Sigmoid colon (tissue), 7 donors: ENCODE measurements around the gene RAB11FIP3. TPM values are rescaled to one million over a fixed set of nuclear protein-coding genes. Genes with fewer than 3 reads are reported as not detected.

Experiments
- DNase-seq: peaks from one replicate; pipeline ENCODE4 v3.0.0-alpha.2; 2019
- H3K27ac ChIP-seq, 4 donors: fragments of 200-600 bp; sonication (generic); one replicate each; pipeline ENCODE4 v1.5.1; 2016 to 2019; ENCODE audit warnings: mild to moderate bottlenecking in 1 of 4
- H3K27me3 ChIP-seq, 3 donors: fragments of 200-600 bp; sonication (generic); one replicate each; pipeline ENCODE4 v1.5.1; 2019; ENCODE audit warnings: mild to moderate bottlenecking in 1 of 3
- H3K36me3 ChIP-seq, 4 donors: fragments of 200-600 bp; sonication (generic); one replicate each; pipeline ENCODE4 v1.5.1; 2016 to 2019
- H3K4me1 ChIP-seq, 4 donors: fragments of 200-600 bp; sonication (generic); one replicate each; pipeline ENCODE4 v1.5.1; 2017 to 2019
- H3K4me3 ChIP-seq, 4 donors: fragments of 200-600 bp; sonication (generic); one replicate each; pipeline ENCODE4 v1.5.1; 2017 to 2019; ENCODE audit warnings: mild to moderate bottlenecking in 2 of 4, moderate library complexity in 1 of 4
- H3K9me3 ChIP-seq, 4 donors: fragments of 200-600 bp in 3 of 4; sonication (generic) in 3 of 4; one replicate each; pipeline versions ENCODE4 v1.5.1 to v1.6.1; 2013 to 2019
- CTCF ChIP-seq, 4 experiments: fragments of 450-650 bp in 3 of 4; fragments of 200-600 bp in 1 of 4; IDR thresholded peaks; one replicate each; pipeline ENCODE4 v1.5.1; 2016 to 2019; ENCODE audit warnings: antibody characterized with exemption in 4 of 4, mild to moderate bottlenecking in 3 of 4, moderate library complexity in 2 of 4
- EP300 ChIP-seq, 4 donors: sonication (generic); formaldehyde crosslinking; IDR thresholded peaks; one replicate each; pipeline ENCODE4 v1.6.1; 2017; ENCODE audit warnings: antibody characterized with exemption in 4 of 4
- POLR2A ChIP-seq, 2 donors: fragments of 450-650 bp; IDR thresholded peaks; one replicate each; pipeline ENCODE4 v1.6.1; 2016; ENCODE audit warnings: antibody characterized with exemption in 2 of 2, mild to moderate bottlenecking in 2 of 2, moderate library complexity in 2 of 2
- POLR2AphosphoS5 ChIP-seq, 4 donors: sonication (generic); formaldehyde crosslinking; IDR thresholded peaks; one replicate each; pipeline ENCODE4 v1.6.1; 2017; ENCODE audit warnings: antibody characterized with exemption in 4 of 4
- WGBS, 2 donors: extraction: QIAGEN DNeasy Blood & Tissue Kit; methylation state at CpG; one replicate each; pipeline ENCODE4 v1.1.7; 2013; 5-methylcytosine and 5-hydroxymethylcytosine counted together
- intact Hi-C: fragments of 100-400 bp; cut with DNase I; formaldehyde crosslinking; loops from one replicate; pipeline ENCODE4 v1.15.1; 2023
- polyA plus RNA-seq, 3 donors: library from polyadenylated mRNA; stranded (reverse); fragments of 200-250 nt; gene quantifications; one replicate each; pipeline ENCODE4 v1.2.3, GENCODE V29; 2013
- total RNA-seq, 4 donors: library from RNA; depleted of rRNA; stranded (reverse); fragments of >200 nt; gene quantifications; one replicate each; pipeline ENCODE4 v1.1.0, GENCODE V29; 2016
- donor health status: healthy with polysubstance abuse.
- donor health status: Bipolar disorder and iron deficiency.
- donor health status: healthy.

RAB11FIP3 gene
- total and polyA plus RNA-seq, 7 donors = 10.6 to 44.9 (median 21.4) TPM

- TF ChIP-seq EP300 (IDR thresholded peaks at IDR 0.05) (no peak), POLR2AphosphoS5 (IDR thresholded peaks at IDR 0.05) (no peak), CTCF (IDR thresholded peaks at IDR 0.05) (no peak), POLR2A (IDR thresholded peaks at IDR 0.05) (no peak)
- 96 to 97% methylated on average over 12 of the region's 12 CpGs for WGBS, 2 donors
- DNase-seq = no peak
- intact Hi-C loops = no loop called here
- Histone ChIP-seq H3K27me3 (no peaks in the 10 kb centered on the region), H3K4me1 (peaks cover 0 to 24% (median 13%) of the 10 kb centered on the region in 4 donors), H3K36me3 (no peaks in the 10 kb centered on the region), H3K9me3 (no peaks in the 10 kb centered on the region), H3K27ac (no peak overlapping the region), H3K4me3 (no peak overlapping the region)
These were observed 30.0 kb downstream of the RAB11FIP3 start for GRCh38 chr16:455453-455852.

- WGBS, 2 donors = 32 to 61% methylated on average over 11 of the region's 11 CpGs
- Histone ChIP-seq H3K27me3 (no peaks in the 10 kb centered on the region), H3K4me3 (no peak overlapping the region), H3K27ac (peak overlapping the region; percentile 42 to 69 (median 58)), H3K4me1 (peaks cover 0 to 24% (median 13%) of the 10 kb centered on the region in 4 donors), H3K9me3 (no peaks in the 10 kb centered on the region), H3K36me3 (peaks cover 3 to 9% (median 6%) of the 10 kb centered on the region in 4 donors)
- intact Hi-C loops = loop anchor here (2.0 kb wide), 1 partner anchor 30 kb away; no protein-coding TSS in a partner anchor
- peak in 2 of 4 donors; percentile 19 to 22 for TF ChIP-seq POLR2AphosphoS5 (IDR thresholded peaks at IDR 0.05)
- TF ChIP-seq POLR2A (IDR thresholded peaks at IDR 0.05) = no peak
- DNase-seq = no peak
These were observed 31.5 kb downstream of the RAB11FIP3 start for GRCh38 chr16:456891-457483.

- Histone ChIP-seq H3K27me3 (no peaks in the 10 kb centered on the region), H3K4me3 (no peak overlapping the region), H3K4me1 (peaks cover 0 to 24% (median 13%) of the 10 kb centered on the region in 4 donors), H3K36me3 (peaks cover 5 to 17% (median 9%) of the 10 kb centered on the region in 4 donors), H3K9me3 (no peaks in the 10 kb centered on the region), H3K27ac (peak overlapping the region; percentile 42 to 69 (median 58))
- no peak for TF ChIP-seq EP300 (IDR thresholded peaks at IDR 0.05)
- no peak for TF ChIP-seq POLR2A (IDR thresholded peaks at IDR 0.05)
- no peak for TF ChIP-seq POLR2AphosphoS5 (IDR thresholded peaks at IDR 0.05)
- no peak for DNase-seq
- 82 to 89% methylated on average over 14 of the region's 14 CpGs for WGBS, 2 donors
- intact Hi-C loops = loop anchor here (2.0 kb wide), 1 partner anchor 31 kb away; no protein-coding TSS in a partner anchor
These were observed 32.4 kb downstream of the RAB11FIP3 start for GRCh38 chr16:457732-458400.

GRCh38 chr16:459761-460160 is 34.3 kb downstream of the RAB11FIP3 start:
- Histone ChIP-seq H3K9me3 (no peaks in the 10 kb centered on the region), H3K27me3 (no peaks in the 10 kb centered on the region), H3K4me3 (no peak overlapping the region), H3K36me3 (peaks cover 7 to 28% (median 12%) of the 10 kb centered on the region in 4 donors), H3K4me1 (peaks cover 0 to 19% (median 13%) of the 10 kb centered on the region in 4 donors), H3K27ac (no peak overlapping the region)
- intact Hi-C loops = no loop called here
- no peak for DNase-seq
- TF ChIP-seq EP300 (IDR thresholded peaks at IDR 0.05) (no peak), POLR2AphosphoS5 (IDR thresholded peaks at IDR 0.05) (no peak), CTCF (IDR thresholded peaks at IDR 0.05) (no peak), POLR2A (IDR thresholded peaks at IDR 0.05) (no peak)
- 93% methylated on average over 7 of the region's 7 CpGs for WGBS, 2 donors

GRCh38 chr16:460787-461186 is 35.3 kb downstream of the RAB11FIP3 start:
- Histone ChIP-seq H3K27me3 (no peaks in the 10 kb centered on the region), H3K9me3 (no peaks in the 10 kb centered on the region), H3K4me1 (peaks cover 0 to 19% (median 13%) of the 10 kb centered on the region in 4 donors), H3K36me3 (peaks cover 7 to 28% (median 12%) of the 10 kb centered on the region in 4 donors), H3K27ac (no peak overlapping the region), H3K4me3 (no peak overlapping the region)
- 92 to 93% methylated on average over 20 of the region's 20 CpGs for WGBS, 2 donors
- TF ChIP-seq POLR2AphosphoS5 (IDR thresholded peaks at IDR 0.05) (no peak), POLR2A (IDR thresholded peaks at IDR 0.05) (no peak), EP300 (IDR thresholded peaks at IDR 0.05) (no peak), CTCF (IDR thresholded peaks at IDR 0.05) (no peak)
- DNase-seq = no peak
- intact Hi-C loops = no loop called here
